C4-2B (cell line): Measurements from ENCODE around the gene TANGO6.

Source experiments
- ZFX ChIP-seq: fragments of 450-650 bp; IDR thresholded peaks from 2 replicates; pipeline ENCODE4 v1.6.1; 2017
- TF ChIP-seq, protein P1 (sequence below): fragments of 450-650 bp; conservative IDR thresholded peaks from 2 replicates; pipeline ENCODE4 v1.5.1; 2017; ENCODE audit warnings: mild to moderate bottlenecking

DNA sequence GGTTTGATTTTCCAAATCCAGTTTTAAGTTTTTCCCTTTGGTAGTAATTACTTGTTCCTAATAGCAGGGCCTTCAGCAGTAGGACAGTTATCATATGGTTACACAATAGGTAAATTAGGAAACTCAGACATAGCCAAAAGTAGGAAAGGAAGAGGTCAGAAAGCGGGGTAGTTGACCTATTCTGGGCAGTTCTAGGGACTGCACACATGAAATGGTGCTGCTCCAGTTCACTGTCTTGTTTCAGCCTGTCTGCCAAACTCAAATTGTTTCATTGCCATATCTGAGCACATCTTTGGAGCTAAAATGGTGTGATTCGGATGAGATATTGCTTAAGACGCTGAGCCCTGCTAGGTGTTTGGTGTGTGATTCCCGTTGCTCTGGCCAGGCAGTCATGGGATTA is 56.7 kb downstream of the TANGO6 start:
- TF ChIP-seq, protein P1, sequence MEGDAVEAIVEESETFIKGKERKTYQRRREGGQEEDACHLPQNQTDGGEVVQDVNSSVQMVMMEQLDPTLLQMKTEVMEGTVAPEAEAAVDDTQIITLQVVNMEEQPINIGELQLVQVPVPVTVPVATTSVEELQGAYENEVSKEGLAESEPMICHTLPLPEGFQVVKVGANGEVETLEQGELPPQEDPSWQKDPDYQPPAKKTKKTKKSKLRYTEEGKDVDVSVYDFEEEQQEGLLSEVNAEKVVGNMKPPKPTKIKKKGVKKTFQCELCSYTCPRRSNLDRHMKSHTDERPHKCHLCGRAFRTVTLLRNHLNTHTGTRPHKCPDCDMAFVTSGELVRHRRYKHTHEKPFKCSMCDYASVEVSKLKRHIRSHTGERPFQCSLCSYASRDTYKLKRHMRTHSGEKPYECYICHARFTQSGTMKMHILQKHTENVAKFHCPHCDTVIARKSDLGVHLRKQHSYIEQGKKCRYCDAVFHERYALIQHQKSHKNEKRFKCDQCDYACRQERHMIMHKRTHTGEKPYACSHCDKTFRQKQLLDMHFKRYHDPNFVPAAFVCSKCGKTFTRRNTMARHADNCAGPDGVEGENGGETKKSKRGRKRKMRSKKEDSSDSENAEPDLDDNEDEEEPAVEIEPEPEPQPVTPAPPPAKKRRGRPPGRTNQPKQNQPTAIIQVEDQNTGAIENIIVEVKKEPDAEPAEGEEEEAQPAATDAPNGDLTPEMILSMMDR, result no peak
- no peak for TF ChIP-seq ZFX
